Suppressor macrophage treated with lipopolysaccharide for 1 hour (primary cell): Measurements from ENCODE around the gene SPDYE4.

ENCODE experiments used
- DNase-seq, 3 donors: peaks; one replicate each; pipeline ENCODE4 v3.0.0-alpha.2; 2020 to 2022

The SPDYE4 gene

GRCh38 chr17:8785547-8786413 is 27.4 kb upstream of the SPDYE4 start:
- peak; percentile 72 to 86 (median 82) for DNase-seq

- DNase-seq = peak in 1 of 3 donors; percentile 15
These were observed 23.8 kb upstream of the SPDYE4 start for GRCh38 chr17:8782176-8782575.

GRCh38 chr17:8781776-8782175 is 23.4 kb upstream of the SPDYE4 start:
- peak; percentile 28 to 64 (median 56) for DNase-seq

GRCh38 chr17:8776881-8777280 is 18.5 kb upstream of the SPDYE4 start:
- peak in 1 of 3 donors; percentile 23 for DNase-seq

- DNase-seq = no peak
These were observed 17.9 kb upstream of the SPDYE4 start for GRCh38 chr17:8776248-8776647.

GRCh38 chr17:8766731-8767130 is 8.4 kb upstream of the SPDYE4 start:
- no peak for DNase-seq

- no peak for DNase-seq
These were observed 3.7 kb upstream of the SPDYE4 start for GRCh38 chr17:8762012-8762411.

GRCh38 chr17:8757189-8757588 is 1.2 kb downstream of the SPDYE4 start:
- no peak for DNase-seq

- no peak for DNase-seq
These were observed 2.6 kb downstream of the SPDYE4 start for GRCh38 chr17:8755590-8756255.

GRCh38 chr17:8754890-8755289 is 3.5 kb downstream of the SPDYE4 start:
- no peak for DNase-seq

GRCh38 chr17:8753976-8754440 is 4.3 kb downstream of the SPDYE4 start:
- DNase-seq = peak; percentile 34 to 57 (median 41)

GRCh38 chr17:8753136-8753975 is 5.0 kb downstream of the SPDYE4 start:
- DNase-seq = peak in 1 of 3 donors; percentile 12

GRCh38 chr17:8749616-8750015 is 8.7 kb downstream of the SPDYE4 start:
- DNase-seq = no peak

- DNase-seq = peak; percentile 62 to 73 (median 69)
These were observed 10.6 kb downstream of the SPDYE4 start for GRCh38 chr17:8747742-8748141.

GRCh38 chr17:8746501-8747236 is 11.7 kb downstream of the SPDYE4 start:
- no peak for DNase-seq

GRCh38 chr17:8745586-8746500 is 12.5 kb downstream of the SPDYE4 start:
- peak; percentile 81 to 89 (median 81) for DNase-seq

- DNase-seq = no peak
These were observed 14.1 kb downstream of the SPDYE4 start for GRCh38 chr17:8744086-8744785.

- DNase-seq = no peak
These were observed 15.5 kb downstream of the SPDYE4 start for GRCh38 chr17:8742819-8743218.

GRCh38 chr17:8742274-8742673 is 16.1 kb downstream of the SPDYE4 start:
- no peak for DNase-seq

GRCh38 chr17:8741771-8742170 is 16.6 kb downstream of the SPDYE4 start:
- DNase-seq = no peak

- no peak for DNase-seq
These were observed 17.0 kb downstream of the SPDYE4 start for GRCh38 chr17:8741366-8741765.
